ENCODE measurements around the gene FOXJ1. TPM values are rescaled to one million over a fixed set of nuclear protein-coding genes. Genes with fewer than 3 reads are reported as not detected.
"Not testable (repeated sequence)": the region's sequence is repeated elsewhere in the genome, so short reads cannot be mapped to it uniquely, and the experiment has no call there.

Gene FOXJ1, protein sequence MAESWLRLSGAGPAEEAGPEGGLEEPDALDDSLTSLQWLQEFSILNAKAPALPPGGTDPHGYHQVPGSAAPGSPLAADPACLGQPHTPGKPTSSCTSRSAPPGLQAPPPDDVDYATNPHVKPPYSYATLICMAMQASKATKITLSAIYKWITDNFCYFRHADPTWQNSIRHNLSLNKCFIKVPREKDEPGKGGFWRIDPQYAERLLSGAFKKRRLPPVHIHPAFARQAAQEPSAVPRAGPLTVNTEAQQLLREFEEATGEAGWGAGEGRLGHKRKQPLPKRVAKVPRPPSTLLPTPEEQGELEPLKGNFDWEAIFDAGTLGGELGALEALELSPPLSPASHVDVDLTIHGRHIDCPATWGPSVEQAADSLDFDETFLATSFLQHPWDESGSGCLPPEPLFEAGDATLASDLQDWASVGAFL
- total RNA-seq (0.09 TPM), polyA plus RNA-seq (ENCODE audit: insufficient read depth in 1 of 8, insufficient read length in 8 of 8, low replicate concordance in 1 of 8) (1 to 10 TPM in 1 of 8 donors, under 1 TPM in 7; 0.05 to 1.1 (median 0.13) TPM)
- long read RNA-seq, donor 1: 0 reads
- long read RNA-seq, donor 2: 0 reads
- long read RNA-seq, donor 3: 0 reads
- long read RNA-seq, donor 4: 0 reads
- long read RNA-seq, donor 5: 0 reads
- long read RNA-seq, donor 6: 0 reads
- long read RNA-seq, donor 7: 0 reads
- long read RNA-seq, donor 8: 0 reads
- long read RNA-seq, donor 9: 0 reads
- long read RNA-seq, donor 10: 0 reads
- long read RNA-seq, donor 11: 0 reads

DNA sequence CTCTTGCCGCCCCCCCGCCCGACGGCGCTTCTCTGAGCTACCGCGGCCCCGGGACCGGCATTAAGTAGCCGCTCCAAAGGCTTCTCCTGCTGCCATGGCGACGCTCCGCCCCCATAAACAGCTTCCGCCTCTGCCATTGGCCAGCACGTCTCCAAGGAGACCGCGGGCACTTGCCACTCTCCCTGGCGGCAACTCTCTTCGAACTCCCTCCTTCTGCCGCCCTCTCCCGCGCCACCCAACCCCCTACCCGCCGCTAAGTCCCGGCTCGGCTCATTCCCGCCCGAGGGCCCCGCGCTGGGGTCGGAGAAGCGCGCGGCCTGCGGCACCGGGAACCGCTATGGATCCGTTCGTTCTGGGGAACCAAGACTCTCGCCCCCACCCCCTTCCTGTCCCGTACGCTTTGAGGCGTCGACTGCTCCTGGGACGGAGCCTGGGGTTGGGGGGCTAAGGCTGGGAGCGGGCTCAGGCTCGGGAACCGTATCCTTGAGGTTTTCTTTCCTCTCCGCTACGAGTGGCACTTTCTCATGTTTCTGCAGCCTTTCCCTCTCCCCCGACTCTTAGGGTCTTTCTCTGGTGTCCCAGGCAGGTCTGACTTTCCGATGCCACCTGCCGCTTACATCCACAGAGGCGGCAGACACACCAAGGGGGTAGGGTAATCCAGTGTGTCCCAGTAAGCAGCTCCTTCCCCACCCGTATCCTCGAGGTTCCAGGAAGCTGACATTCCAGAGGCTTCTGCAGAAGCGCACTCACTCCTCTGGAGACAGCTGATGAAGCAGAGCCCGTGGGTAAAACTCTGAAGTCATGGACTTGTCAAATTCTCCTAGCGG is at the start of gene FOXJ1:
Gene FOXJ1 (minus strand): TSS at position 34 of the 827 bp plus-strand sequence. CDS start 850 bp downstream, outside the sequence.
- DNase-seq: peak; percentile 91
- H3K9me3 ChIP-seq (replicated peaks; ENCODE audit: control insufficient read depth, low read depth, low read length): no peaks in the 10 kb centered on the region
- H3K27ac ChIP-seq (ENCODE audit: low read length): peak within 1 kb of the TSS; percentile 20
- peaks cover 58% of the 10 kb centered on the region for H3K4me1 ChIP-seq (ENCODE audit: control insufficient read depth, insufficient read depth, low read length)
- WGBS (ENCODE audit: insufficient coverage): 1% methylated on average over 35 of the region's 59 CpGs
- H3K4me3 ChIP-seq (ENCODE audit: low read length): peak within 1 kb of the TSS; percentile 54
- H3K27me3 ChIP-seq (ENCODE audit: control insufficient read depth, insufficient read depth, low read length): peaks cover 65% of the 10 kb centered on the region
- H3K36me3 ChIP-seq (ENCODE audit: control insufficient read depth, insufficient read depth, low read length): no peaks in the 10 kb centered on the region

DNA sequence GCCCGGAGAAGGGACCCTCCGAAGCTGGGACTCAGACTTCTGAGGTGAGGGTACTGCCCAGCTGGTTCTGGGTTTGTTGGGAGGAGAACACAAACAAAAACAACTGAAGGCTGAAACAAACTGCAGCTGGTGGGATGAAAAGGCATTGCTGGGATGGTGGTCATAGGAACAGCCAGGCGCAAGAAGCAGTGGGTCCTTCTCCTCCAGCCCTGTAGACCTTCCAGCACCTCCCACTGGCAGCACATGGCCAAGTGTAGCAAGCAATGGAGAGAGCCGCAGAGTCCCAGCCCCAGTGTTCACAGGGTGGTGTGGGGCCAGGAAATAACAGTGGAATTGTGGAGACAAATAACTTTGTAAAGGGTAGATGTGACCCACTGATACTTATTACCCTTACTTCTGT is 48.7 kb upstream of the FOXJ1 start:
- no peak for DNase-seq
- H3K27ac ChIP-seq (ENCODE audit: low read length): no peak overlapping the region
- no CpG with 5 or more reads among the region's 4 CpGs for WGBS (ENCODE audit: insufficient coverage)

DNA sequence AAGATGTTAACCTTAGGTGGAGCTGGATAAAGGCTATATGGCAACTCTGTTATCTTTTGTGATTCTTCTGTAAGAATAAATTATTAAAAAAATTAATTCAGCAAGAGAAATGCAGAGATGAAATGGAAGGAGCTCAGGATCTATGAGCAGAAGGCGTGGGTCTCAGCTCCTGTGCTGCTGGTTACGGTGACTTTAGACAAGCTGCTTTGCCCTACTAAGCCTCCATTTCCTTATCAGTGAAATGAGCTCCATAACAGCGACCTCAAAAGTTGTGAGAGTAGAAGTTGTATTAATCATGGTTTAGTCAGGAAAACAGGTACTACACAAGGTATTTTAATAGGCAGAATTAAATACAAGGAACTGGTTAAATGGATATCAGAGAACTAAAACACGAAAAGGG is 48.2 kb upstream of the FOXJ1 start:
- 69% methylated on average over 3 of the region's 4 CpGs for WGBS (ENCODE audit: insufficient coverage)
- Histone ChIP-seq H3K4me1 (ENCODE audit: control insufficient read depth, insufficient read depth, low read length) (no peaks in the 10 kb centered on the region), H3K36me3 (ENCODE audit: control insufficient read depth, insufficient read depth, low read length) (no peaks in the 10 kb centered on the region), H3K27ac (ENCODE audit: low read length) (no peak overlapping the region), H3K27me3 (ENCODE audit: control insufficient read depth, insufficient read depth, low read length) (no peaks in the 10 kb centered on the region), H3K9me3 (replicated peaks; ENCODE audit: control insufficient read depth, low read depth, low read length) (no peaks in the 10 kb centered on the region), H3K4me3 (ENCODE audit: low read length) (no peak overlapping the region)
- DNase-seq: no peak

More for the DNA sequence above, 48.7 kb upstream of the FOXJ1 start:
- Histone ChIP-seq H3K4me1 (ENCODE audit: control insufficient read depth, insufficient read depth, low read length) (no peaks in the 10 kb centered on the region), H3K4me3 (ENCODE audit: low read length) (no peak overlapping the region), H3K9me3 (replicated peaks; ENCODE audit: control insufficient read depth, low read depth, low read length) (no peaks in the 10 kb centered on the region), H3K27me3 (ENCODE audit: control insufficient read depth, insufficient read depth, low read length) (no peaks in the 10 kb centered on the region), H3K36me3 (ENCODE audit: control insufficient read depth, insufficient read depth, low read length) (no peaks in the 10 kb centered on the region)

DNA sequence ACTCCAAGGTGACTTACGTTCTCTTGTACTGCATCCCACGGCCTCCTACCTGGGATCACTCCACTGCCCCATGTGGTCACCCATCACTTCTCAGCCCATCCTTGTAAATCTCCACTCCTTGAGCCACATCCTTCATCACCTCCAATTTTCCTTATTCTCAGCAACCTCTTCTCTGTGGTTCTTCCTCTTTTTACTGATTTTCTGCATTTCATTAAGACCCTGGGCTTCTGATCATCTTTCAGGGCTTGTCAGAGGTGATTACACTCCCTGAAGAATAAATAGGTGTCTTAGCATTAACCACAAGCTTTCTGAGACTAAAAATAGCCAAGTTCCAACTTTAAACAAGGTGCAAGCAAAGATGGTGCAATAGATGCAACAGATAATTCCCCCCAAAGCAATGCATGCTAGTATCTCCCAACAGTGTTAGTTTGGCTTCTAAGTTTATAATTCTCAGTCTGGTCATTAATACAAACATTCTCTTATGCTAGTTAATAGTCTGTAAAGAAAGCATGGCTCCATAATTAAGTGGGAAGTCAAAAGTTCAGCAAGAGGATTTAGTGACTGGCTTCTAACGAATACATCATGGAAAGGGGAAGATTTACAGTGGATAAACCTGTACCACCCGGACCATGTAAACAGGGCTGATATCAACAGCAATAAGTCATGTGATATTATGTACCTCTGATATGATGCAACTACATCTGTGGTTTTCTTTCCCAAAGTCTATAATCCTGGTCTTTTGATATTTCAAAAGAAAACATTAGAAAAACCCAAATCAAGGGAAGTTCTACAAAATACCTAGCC is 47.4 kb upstream of the FOXJ1 start:
- Histone ChIP-seq H3K27ac (ENCODE audit: low read length) (no peak overlapping the region), H3K27me3 (ENCODE audit: control insufficient read depth, insufficient read depth, low read length) (no peaks in the 10 kb centered on the region), H3K4me1 (ENCODE audit: control insufficient read depth, insufficient read depth, low read length) (no peaks in the 10 kb centered on the region), H3K9me3 (replicated peaks; ENCODE audit: control insufficient read depth, low read depth, low read length) (no peaks in the 10 kb centered on the region), H3K36me3 (ENCODE audit: control insufficient read depth, insufficient read depth, low read length) (no peaks in the 10 kb centered on the region), H3K4me3 (ENCODE audit: low read length) (no peak overlapping the region)
- DNase-seq: no peak
- WGBS (ENCODE audit: insufficient coverage): 79% methylated on average over 2 of the region's 4 CpGs

DNA sequence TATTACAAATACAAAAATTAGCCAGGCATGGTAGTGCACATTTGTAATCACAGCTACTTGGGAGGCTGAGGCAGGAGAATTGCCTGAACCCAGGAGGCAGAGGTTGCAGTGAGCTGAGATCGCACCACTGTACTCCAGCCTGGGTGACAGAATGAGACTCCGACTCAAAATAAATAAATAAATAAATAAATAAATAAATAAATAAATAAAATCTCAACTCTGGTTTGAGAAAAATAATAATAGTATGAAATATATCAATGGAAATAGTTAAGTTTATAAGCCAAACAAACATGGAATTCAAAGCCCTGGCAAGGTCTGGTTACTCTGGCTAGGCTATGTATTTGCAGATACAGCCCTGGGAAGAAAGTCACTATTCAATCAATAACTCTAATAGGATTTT is 45.7 kb upstream of the FOXJ1 start:
- not testable (repeated sequence) for H3K27me3 ChIP-seq (ENCODE audit: control insufficient read depth, insufficient read depth, low read length); H3K27ac ChIP-seq (ENCODE audit: low read length); H3K4me3 ChIP-seq (ENCODE audit: low read length); H3K36me3 ChIP-seq (ENCODE audit: control insufficient read depth, insufficient read depth, low read length); H3K9me3 ChIP-seq (replicated peaks; ENCODE audit: control insufficient read depth, low read depth, low read length); H3K4me1 ChIP-seq (ENCODE audit: control insufficient read depth, insufficient read depth, low read length); DNase-seq
- no CpG with 5 or more reads among the region's 2 CpGs for WGBS (ENCODE audit: insufficient coverage)

DNA sequence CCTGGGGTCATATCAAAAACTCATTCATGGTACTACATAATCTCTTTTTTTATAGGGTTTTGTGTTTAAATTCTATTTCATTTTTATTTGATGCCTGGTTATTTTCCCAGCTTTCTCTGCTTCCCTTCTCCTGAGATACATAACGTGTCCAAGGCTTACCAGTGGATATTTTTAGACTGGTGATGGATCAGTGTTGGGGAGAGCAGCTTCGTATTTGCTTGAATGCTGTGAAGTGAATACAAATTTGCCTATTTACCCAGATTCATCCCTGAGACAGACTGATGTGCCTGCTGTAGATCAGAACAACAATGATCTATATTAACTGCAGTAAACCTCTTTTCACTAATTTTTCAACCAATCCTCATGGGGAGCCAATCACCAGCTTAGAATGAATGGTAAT is 43.2 kb upstream of the FOXJ1 start:
- no peaks in the 10 kb centered on the region for H3K36me3 ChIP-seq (ENCODE audit: control insufficient read depth, insufficient read depth, low read length)
- H3K27me3 ChIP-seq (ENCODE audit: control insufficient read depth, insufficient read depth, low read length): no peaks in the 10 kb centered on the region
- no peak for DNase-seq
- no peak overlapping the region for H3K4me3 ChIP-seq (ENCODE audit: low read length)
- H3K27ac ChIP-seq (ENCODE audit: low read length): no peak overlapping the region
- WGBS (ENCODE audit: insufficient coverage): no CpG with 5 or more reads among the region's 2 CpGs
- H3K9me3 ChIP-seq (replicated peaks; ENCODE audit: control insufficient read depth, low read depth, low read length): no peaks in the 10 kb centered on the region
- H3K4me1 ChIP-seq (ENCODE audit: control insufficient read depth, insufficient read depth, low read length): peaks cover 3% of the 10 kb centered on the region

DNA sequence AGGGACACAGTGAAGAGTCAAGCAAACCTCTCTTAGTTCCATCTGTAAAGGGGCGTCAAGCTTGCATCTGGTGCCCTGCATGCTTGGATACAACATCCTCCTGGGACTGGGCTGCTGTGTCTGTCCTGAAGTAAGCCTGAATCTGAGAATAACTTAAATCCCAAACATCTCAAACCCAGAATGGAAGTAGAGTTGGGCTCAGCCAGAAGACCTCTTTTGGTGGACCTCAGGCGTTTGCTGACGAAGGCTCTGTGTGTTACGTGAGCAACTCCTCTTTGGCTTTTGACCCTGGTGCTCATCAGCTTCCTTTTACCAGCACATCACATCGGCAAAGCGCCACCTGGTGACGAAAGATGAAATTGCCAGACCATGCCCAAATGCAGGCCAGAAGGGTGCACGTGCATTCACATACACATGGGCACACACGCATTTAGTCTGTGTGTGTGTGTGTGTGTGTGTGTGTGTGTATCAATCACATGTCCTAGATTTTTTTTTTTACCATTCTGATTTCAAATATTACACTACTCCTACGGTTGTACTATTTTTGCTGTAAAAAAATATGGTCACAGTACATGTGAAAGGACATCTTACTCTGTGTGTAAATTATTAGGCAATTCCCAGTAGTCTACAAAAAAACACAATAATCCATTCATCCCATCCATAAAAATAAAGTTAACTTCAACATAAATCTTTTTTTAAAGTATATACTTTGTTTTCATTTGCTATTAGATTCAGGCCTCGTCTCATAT is 41.1 kb upstream of the FOXJ1 start:
- H3K4me3 ChIP-seq (ENCODE audit: low read length): no peak overlapping the region
- peak; percentile 90 for DNase-seq
- WGBS (ENCODE audit: insufficient coverage): no CpG with 5 or more reads among the region's 11 CpGs
- no peaks in the 10 kb centered on the region for H3K27me3 ChIP-seq (ENCODE audit: control insufficient read depth, insufficient read depth, low read length)
- no peak overlapping the region for H3K27ac ChIP-seq (ENCODE audit: low read length)
- no peaks in the 10 kb centered on the region for H3K36me3 ChIP-seq (ENCODE audit: control insufficient read depth, insufficient read depth, low read length)
- H3K9me3 ChIP-seq (replicated peaks; ENCODE audit: control insufficient read depth, low read depth, low read length): no peaks in the 10 kb centered on the region
- peaks cover 3% of the 10 kb centered on the region for H3K4me1 ChIP-seq (ENCODE audit: control insufficient read depth, insufficient read depth, low read length)

DNA sequence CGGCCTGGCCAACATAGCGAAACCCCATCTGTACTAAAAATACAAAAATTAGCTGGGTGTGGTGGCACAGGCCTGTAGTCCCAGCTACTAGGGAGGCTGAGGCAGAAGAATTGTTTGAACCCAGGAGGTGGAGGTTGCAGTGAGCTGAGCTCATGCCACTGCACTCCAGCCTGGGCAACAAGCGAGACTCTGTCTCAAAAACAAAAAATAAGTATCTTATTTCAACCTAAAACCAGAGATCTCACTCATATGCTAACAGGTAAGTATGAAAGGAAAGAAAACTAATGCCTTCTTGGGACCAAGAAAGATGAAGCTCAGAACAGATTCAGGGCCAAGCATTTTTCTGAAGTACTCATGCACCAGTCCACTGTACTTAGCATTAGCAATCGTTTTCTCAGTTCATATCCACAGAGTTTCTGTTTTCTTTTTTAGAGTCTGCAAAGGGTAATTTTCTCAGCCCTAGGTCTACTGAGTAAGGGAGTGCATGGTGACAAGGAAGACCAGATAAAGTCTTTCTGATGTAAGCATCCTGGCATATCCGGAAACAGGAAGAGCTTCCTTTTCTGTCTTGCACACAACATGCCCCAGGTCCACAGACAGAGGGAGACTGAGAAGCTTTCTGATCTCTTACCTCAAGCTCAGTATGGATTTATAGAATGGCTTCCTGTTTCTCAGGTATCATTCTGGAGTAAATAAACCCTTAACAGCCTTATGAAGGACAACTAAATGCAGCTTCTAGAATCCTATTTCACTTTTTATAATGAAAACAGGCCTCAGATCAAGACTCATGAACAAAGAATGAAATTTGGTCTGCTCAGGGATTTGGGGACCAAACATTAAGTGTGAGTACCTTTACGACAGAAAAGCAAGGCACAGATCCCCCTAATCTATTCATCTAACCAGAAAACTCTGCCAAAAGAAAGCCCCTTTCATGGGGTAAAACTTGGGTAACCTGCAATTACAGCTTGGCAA is 38.7 kb upstream of the FOXJ1 start:
- Histone ChIP-seq H3K4me1 (ENCODE audit: control insufficient read depth, insufficient read depth, low read length) (peaks cover 3% of the 10 kb centered on the region), H3K27ac (ENCODE audit: low read length) (no peak overlapping the region), H3K36me3 (ENCODE audit: control insufficient read depth, insufficient read depth, low read length) (no peaks in the 10 kb centered on the region), H3K27me3 (ENCODE audit: control insufficient read depth, insufficient read depth, low read length) (no peaks in the 10 kb centered on the region), H3K9me3 (replicated peaks; ENCODE audit: control insufficient read depth, low read depth, low read length) (no peaks in the 10 kb centered on the region), H3K4me3 (ENCODE audit: low read length) (no peak overlapping the region)
- WGBS (ENCODE audit: insufficient coverage): no CpG with 5 or more reads among the region's 6 CpGs
- DNase-seq: no peak
